ENCODE data around the gene ZNF106.

GRCh38 chr15:42482701-42483100 is 8.2 kb downstream of the ZNF106 start:
- TF ChIP-seq POLR2AphosphoS5 (IDR thresholded peaks at IDR 0.05) (no peak), CTCF (IDR thresholded peaks at IDR 0.05) (no peak)

Measured in upper lobe of left lung (tissue), 4 donors.